BLaER1 treated with 17β-estradiol and CSF1 and Interleukin-3, amounts not matched to agents 10 nM and 100 nM (cell line): ENCODE results near the gene FBXO10.
A peak's percentile ranks its signal among the peaks of the same experiment; 100 is the strongest.

ENCODE experiments used
- H3K27ac ChIP-seq, 11 experiments: shearing (Covaris generic); formaldehyde crosslinking; 2 replicates each; pipeline ENCODE4 v1.8.1; 2022
- H3K27me3 ChIP-seq, 11 experiments: shearing (Covaris generic); formaldehyde crosslinking; 2 replicates each; pipeline ENCODE4 v1.8.1; 2022
- H3K36me3 ChIP-seq, 11 experiments: shearing (Covaris generic); formaldehyde crosslinking; 2 replicates each; pipeline ENCODE4 v1.8.1; 2022
- H3K4me1 ChIP-seq, 10 experiments: shearing (Covaris generic); formaldehyde crosslinking; 2 replicates each; pipeline ENCODE4 v1.8.1; 2022
- H3K4me2 ChIP-seq, 11 experiments: shearing (Covaris generic); formaldehyde crosslinking; 2 replicates each; pipeline ENCODE4 v1.8.1; 2022
- H3K4me3 ChIP-seq, 10 experiments: shearing (Covaris generic); formaldehyde crosslinking; 2 replicates each; pipeline ENCODE4 v1.8.1; 2022
- H3K9ac ChIP-seq, 11 experiments: shearing (Covaris generic); formaldehyde crosslinking; 2 replicates each; pipeline ENCODE4 v1.8.1; 2022
- H3K9me3 ChIP-seq, 11 experiments: shearing (Covaris generic); formaldehyde crosslinking; replicated peaks in 1 of 11; 2 replicates each; pipeline ENCODE4 v1.8.1; 2022
- H4K20me1 ChIP-seq, 11 experiments: shearing (Covaris generic); formaldehyde crosslinking; 2 replicates each; pipeline ENCODE4 v1.8.1; 2022
- Cebpa-rat ChIP-seq, 11 experiments: shearing (Covaris generic); IDR thresholded peaks; 2 replicates each; pipeline ENCODE4 v1.8.1; 2022

Gene FBXO10

DNA sequence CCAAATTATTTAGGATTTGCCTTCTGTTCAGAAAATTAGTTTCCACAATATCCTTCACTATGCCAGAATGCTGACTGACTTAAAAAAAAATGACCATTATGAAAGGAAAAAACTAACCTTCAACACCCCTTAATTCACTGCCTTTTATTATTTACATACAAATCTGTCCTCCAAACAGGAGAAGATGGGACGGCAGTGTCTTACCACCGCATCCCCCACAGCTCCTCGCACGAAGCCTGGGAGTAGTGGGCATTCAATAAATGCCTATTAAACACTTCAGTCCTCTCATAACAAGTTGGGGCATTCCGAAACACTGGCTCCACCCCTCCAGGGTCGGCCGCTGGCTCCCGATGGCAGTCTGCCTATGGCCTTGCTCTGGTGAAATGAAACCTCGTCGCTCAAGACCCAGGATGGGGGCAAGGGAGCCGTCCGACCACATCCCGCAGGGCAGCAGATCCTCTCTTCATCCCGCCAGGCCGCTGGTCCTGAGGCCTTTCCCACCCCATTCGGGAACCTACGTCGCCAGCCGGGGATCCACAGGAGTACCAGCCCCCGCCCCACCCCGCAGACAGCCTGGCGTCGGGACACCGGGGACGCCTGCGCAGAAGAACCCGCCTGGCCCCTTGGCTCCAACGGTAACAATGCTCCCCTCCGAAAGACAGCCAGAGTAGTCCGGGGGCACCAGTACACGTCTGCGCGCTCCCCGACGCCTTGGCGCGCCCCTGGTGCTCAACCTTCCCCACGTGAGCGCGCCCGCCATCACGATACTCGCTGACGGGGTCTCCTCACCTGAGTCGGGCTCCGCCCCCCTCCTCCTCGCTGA is 111.5 kb downstream of the FBXO10 start:
- Histone ChIP-seq H4K20me1 (peaks cover 0 to 47% (median 11%) of the 10 kb centered on the region in 11 experiments; a peak in 13 of 22 replicates), H3K4me1 (peaks cover 25 to 39% (median 31%) of the 10 kb centered on the region in 10 experiments), H3K9me3 (no peaks in the 10 kb centered on the region), H3K27me3 (peaks cover 0 to 6% (median 0%) of the 10 kb centered on the region in 11 experiments; a peak in 1 of 22 replicates), H3K4me2 (peak overlapping the region; percentile 82 to 99 (median 91)), H3K9ac (peak overlapping the region; percentile 88 to 97 (median 94)), H3K4me3 (peak overlapping the region; percentile 80 to 97 (median 87)), H3K36me3 (peaks cover 0 to 15% (median 4%) of the 10 kb centered on the region in 11 experiments; a peak in 6 of 22 replicates), H3K27ac (peak overlapping the region; percentile 86 to 98 (median 92))
- TF ChIP-seq Cebpa-rat (IDR thresholded peaks at IDR 0.05): no peak

DNA sequence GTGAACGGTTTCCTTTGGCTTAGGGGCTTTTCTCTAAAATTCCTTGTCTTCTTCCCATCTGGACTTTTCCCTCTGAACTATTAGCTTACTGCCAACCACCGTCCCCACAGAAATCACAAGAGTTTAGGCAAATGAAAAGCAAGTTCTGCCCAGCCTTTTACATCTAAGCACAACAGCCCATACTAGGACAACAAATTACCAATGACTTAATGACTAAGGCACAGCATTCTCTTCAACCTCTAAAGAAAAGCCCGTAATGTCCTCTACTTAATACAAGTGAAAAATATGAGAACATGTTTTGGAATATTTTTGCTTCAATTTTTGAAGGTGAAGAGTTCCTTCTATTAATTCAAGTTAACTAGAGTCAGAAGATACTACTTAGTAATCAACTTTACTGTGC is 112.2 kb downstream of the FBXO10 start:
- Histone ChIP-seq H3K4me2 (peak overlapping the region; percentile 82 to 99 (median 91)), H3K4me1 (peaks cover 25 to 39% (median 31%) of the 10 kb centered on the region in 10 experiments), H3K4me3 (peak overlapping the region; percentile 80 to 97 (median 87)), H3K27me3 (peaks cover 0 to 6% (median 0%) of the 10 kb centered on the region in 11 experiments; a peak in 1 of 22 replicates), H3K36me3 (peaks cover 0 to 15% (median 4%) of the 10 kb centered on the region in 11 experiments; a peak in 6 of 22 replicates), H3K9me3 (no peaks in the 10 kb centered on the region), H3K9ac (peak overlapping the region; percentile 88 to 97 (median 94)), H3K27ac (peak overlapping the region; percentile 86 to 98 (median 92); a peak in 21 of 22 replicates), H4K20me1 (peaks cover 0 to 50% (median 11%) of the 10 kb centered on the region in 11 experiments; a peak in 13 of 22 replicates)
- TF ChIP-seq Cebpa-rat (IDR thresholded peaks at IDR 0.05): no peak
